Tibial nerve (tissue), 4 donors: ENCODE measurements around the gene NUP88. TPM values are rescaled to one million over a fixed set of nuclear protein-coding genes. Genes with fewer than 3 reads are reported as not detected.

ENCODE experiments used
- DNase-seq, 2 donors: peaks; one replicate each; pipeline ENCODE4 v3.0.0-alpha.2; 2019; ENCODE audit warnings: low spot score in 2 of 2
- H3K27ac ChIP-seq, 4 donors: fragments of 200-600 bp; sonication (generic) in 3 of 4; one replicate each; pipeline ENCODE4 v1.5.1; 2017 to 2019; ENCODE audit warnings: mild to moderate bottlenecking in 1 of 4
- H3K27me3 ChIP-seq, 2 donors: fragments of 200-600 bp; sonication (generic) in 1 of 2; one replicate each; pipeline versions ENCODE4 v1.5.1 to v1.6.0; 2017 to 2019
- H3K36me3 ChIP-seq, 3 donors: fragments of 200-600 bp; sonication (generic); one replicate each; pipeline ENCODE4 v1.5.1; 2018 to 2019
- H3K4me1 ChIP-seq, 4 donors: fragments of 200-600 bp; sonication (generic) in 3 of 4; one replicate each; pipeline ENCODE4 v1.5.1; 2017 to 2019
- H3K4me3 ChIP-seq, 4 donors: fragments of 200-600 bp; sonication (generic) in 3 of 4; one replicate each; pipeline ENCODE4 v1.5.1; 2017 to 2019; ENCODE audit warnings: mild to moderate bottlenecking in 1 of 4, moderate library complexity in 1 of 4
- H3K9me3 ChIP-seq, 4 donors: fragments of 200-600 bp; sonication (generic) in 3 of 4; one replicate each; pipeline ENCODE4 v1.5.1; 2017 to 2019
- CTCF ChIP-seq, 5 experiments: fragments of 200-600 bp in 3 of 5; fragments of 450-650 bp in 2 of 5; sonication (generic) in 3 of 5; IDR thresholded peaks; one replicate each; pipeline ENCODE4 v1.5.1; 2016 to 2019; ENCODE audit warnings: antibody characterized with exemption in 5 of 5, mild to moderate bottlenecking in 3 of 5, moderate library complexity in 2 of 5
- EP300 ChIP-seq, 2 donors: sonication (generic); formaldehyde crosslinking; IDR thresholded peaks; one replicate each; pipeline ENCODE4 v1.6.1; 2017; ENCODE audit warnings: antibody characterized with exemption in 2 of 2, mild to moderate bottlenecking in 1 of 2
- POLR2A ChIP-seq, 2 donors: fragments of 450-650 bp; IDR thresholded peaks; one replicate each; pipeline ENCODE4 v1.6.1; 2017; ENCODE audit warnings: antibody characterized with exemption in 2 of 2, mild to moderate bottlenecking in 2 of 2, moderate library complexity in 2 of 2
- WGBS, 2 donors: methylation state at CpG; one replicate each; pipeline ENCODE4 v1.1.5; 2018; 5-methylcytosine and 5-hydroxymethylcytosine counted together
- total RNA-seq, 4 donors: library from RNA; depleted of rRNA; stranded (reverse); fragments of >200 nt; gene quantifications; one replicate each; pipeline ENCODE4 v1.1.0, GENCODE V29; 2016

NUP88 gene
- total RNA-seq, 4 donors from 2014 or later: 56.2 to 91.5 (median 75.2) TPM

GRCh38 chr17:5380491-5381135 lies 38.8 kb downstream of the NUP88 start:
- no peak for DNase-seq
- H3K9me3 ChIP-seq: no peaks in the 10 kb centered on the region
- TF ChIP-seq EP300 (IDR thresholded peaks at IDR 0.05) (no peak), POLR2A (IDR thresholded peaks at IDR 0.05) (no peak), CTCF (IDR thresholded peaks at IDR 0.05) (no peak)
- no peaks in the 10 kb centered on the region for H3K4me1 ChIP-seq
- H3K4me3 ChIP-seq: no peak overlapping the region
- 73 to 76% methylated on average over 7 of the region's 7 CpGs for WGBS, 2 donors
- H3K36me3 ChIP-seq: peaks cover 7 to 98% (median 44%) of the 10 kb centered on the region in 3 donors
- H3K27ac ChIP-seq: no peak overlapping the region
- no peaks in the 10 kb centered on the region for H3K27me3 ChIP-seq

GRCh38 chr17:5379351-5380107 lies 39.9 kb downstream of the NUP88 start:
- no peaks in the 10 kb centered on the region for H3K27me3 ChIP-seq
- WGBS, 2 donors: 84 to 91% methylated on average over 11 of the region's 11 CpGs
- TF ChIP-seq POLR2A (IDR thresholded peaks at IDR 0.05): no peak
- TF ChIP-seq EP300 (IDR thresholded peaks at IDR 0.05): no peak
- no peak for TF ChIP-seq CTCF (IDR thresholded peaks at IDR 0.05)
- no peak overlapping the region for H3K27ac ChIP-seq
- DNase-seq: no peak
- peaks cover 7 to 98% (median 42%) of the 10 kb centered on the region in 3 donors for H3K36me3 ChIP-seq
- no peaks in the 10 kb centered on the region for H3K4me1 ChIP-seq
- H3K4me3 ChIP-seq: no peak overlapping the region
- H3K9me3 ChIP-seq: no peaks in the 10 kb centered on the region

DNA sequence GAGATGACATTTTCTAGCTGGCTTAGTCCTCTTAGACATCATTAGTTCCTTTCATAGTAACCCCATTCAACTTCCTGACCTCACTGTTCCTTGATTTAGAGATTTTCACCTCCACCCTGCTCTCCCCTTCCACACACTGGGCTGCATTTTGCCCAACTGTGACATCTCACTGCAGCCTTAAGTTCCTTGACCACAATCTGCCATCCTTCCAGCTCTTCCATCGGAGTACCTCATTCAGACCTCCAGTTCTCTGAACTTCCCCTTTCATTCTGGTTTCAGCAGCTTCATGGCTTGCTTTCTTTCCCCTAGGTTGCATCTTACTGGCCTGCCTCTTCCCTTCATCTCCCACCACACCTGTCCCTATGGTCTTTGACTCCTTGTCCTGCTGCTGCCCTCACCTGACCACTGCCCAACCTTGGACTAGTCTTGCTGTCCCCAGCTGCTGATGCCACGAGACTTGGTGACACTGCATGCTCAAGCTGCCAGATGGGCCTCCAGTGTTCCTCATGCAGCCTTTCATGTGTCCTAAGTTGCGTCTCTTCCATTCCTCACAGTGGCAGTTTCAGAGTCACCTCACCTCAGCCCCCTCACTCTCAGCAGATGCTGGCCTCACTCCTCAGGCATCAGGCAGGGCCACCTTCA lies 40.8 kb downstream of the NUP88 start:
- Histone ChIP-seq H3K4me3 (no peak overlapping the region), H3K4me1 (no peaks in the 10 kb centered on the region), H3K36me3 (peaks cover 7 to 98% (median 36%) of the 10 kb centered on the region in 3 donors), H3K9me3 (no peaks in the 10 kb centered on the region), H3K27me3 (no peaks in the 10 kb centered on the region), H3K27ac (no peak overlapping the region)
- DNase-seq: no peak
- WGBS, 2 donors: 93 to 94% methylated on average over 3 of the region's 3 CpGs
- TF ChIP-seq CTCF (IDR thresholded peaks at IDR 0.05): no peak
- TF ChIP-seq POLR2A (IDR thresholded peaks at IDR 0.05): no peak
- TF ChIP-seq EP300 (IDR thresholded peaks at IDR 0.05): no peak

DNA sequence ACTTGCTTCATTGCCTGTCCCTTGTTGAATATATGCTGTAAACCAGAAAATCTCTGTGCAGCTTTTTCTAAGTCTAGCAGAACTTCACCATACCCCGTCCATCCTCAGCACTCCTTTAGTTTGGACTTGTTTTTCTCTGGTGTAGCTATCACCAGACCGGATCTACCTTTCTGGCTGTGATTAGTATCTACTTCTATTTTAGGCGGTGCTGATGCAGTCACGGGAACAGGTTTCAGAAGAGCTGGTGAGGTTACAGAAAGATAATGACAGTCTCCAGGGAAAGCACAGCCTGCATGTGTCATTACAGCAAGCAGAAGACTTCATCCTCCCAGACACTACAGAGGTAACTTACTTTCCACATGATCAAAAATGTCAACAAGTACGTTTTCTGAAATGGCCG lies 46.4 kb downstream of the NUP88 start:
- 81 to 82% methylated on average over 6 of the region's 6 CpGs for WGBS, 2 donors
- Histone ChIP-seq H3K4me1 (no peaks in the 10 kb centered on the region), H3K9me3 (no peaks in the 10 kb centered on the region), H3K27me3 (no peaks in the 10 kb centered on the region), H3K4me3 (no peak overlapping the region), H3K27ac (no peak overlapping the region), H3K36me3 (peaks cover 3 to 98% (median 6%) of the 10 kb centered on the region in 3 donors)
- no peak for DNase-seq
- TF ChIP-seq EP300 (IDR thresholded peaks at IDR 0.05) (no peak), CTCF (IDR thresholded peaks at IDR 0.05) (no peak), POLR2A (IDR thresholded peaks at IDR 0.05) (no peak)

- 91 to 97% methylated on average over 4 of the region's 4 CpGs for WGBS, 2 donors
- H3K36me3 ChIP-seq: peaks cover 0 to 95% (median 3%) of the 10 kb centered on the region in 3 donors
These were observed 49.1 kb downstream of the NUP88 start for GRCh38 chr17:5370411-5370810.

More at GRCh38 chr17:5370411-5370810, 49.1 kb downstream of the NUP88 start:
- Histone ChIP-seq H3K4me3 (no peak overlapping the region), H3K9me3 (no peaks in the 10 kb centered on the region), H3K27me3 (no peaks in the 10 kb centered on the region), H3K27ac (no peak overlapping the region), H3K4me1 (no peaks in the 10 kb centered on the region)
- TF ChIP-seq POLR2A (IDR thresholded peaks at IDR 0.05) (no peak), EP300 (IDR thresholded peaks at IDR 0.05) (no peak), CTCF (IDR thresholded peaks at IDR 0.05) (no peak)
- no peak for DNase-seq
